Measurements from ENCODE around the gene ATP6V0E1.

- TF ChIP-seq, protein P1, sequence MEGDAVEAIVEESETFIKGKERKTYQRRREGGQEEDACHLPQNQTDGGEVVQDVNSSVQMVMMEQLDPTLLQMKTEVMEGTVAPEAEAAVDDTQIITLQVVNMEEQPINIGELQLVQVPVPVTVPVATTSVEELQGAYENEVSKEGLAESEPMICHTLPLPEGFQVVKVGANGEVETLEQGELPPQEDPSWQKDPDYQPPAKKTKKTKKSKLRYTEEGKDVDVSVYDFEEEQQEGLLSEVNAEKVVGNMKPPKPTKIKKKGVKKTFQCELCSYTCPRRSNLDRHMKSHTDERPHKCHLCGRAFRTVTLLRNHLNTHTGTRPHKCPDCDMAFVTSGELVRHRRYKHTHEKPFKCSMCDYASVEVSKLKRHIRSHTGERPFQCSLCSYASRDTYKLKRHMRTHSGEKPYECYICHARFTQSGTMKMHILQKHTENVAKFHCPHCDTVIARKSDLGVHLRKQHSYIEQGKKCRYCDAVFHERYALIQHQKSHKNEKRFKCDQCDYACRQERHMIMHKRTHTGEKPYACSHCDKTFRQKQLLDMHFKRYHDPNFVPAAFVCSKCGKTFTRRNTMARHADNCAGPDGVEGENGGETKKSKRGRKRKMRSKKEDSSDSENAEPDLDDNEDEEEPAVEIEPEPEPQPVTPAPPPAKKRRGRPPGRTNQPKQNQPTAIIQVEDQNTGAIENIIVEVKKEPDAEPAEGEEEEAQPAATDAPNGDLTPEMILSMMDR (IDR thresholded peaks at IDR 0.05; ENCODE audit: insufficient read depth, low read length): no peak
- TF ChIP-seq POLR2AphosphoS5 (IDR thresholded peaks at IDR 0.05; ENCODE audit: low read depth) (no peak), REST (IDR thresholded peaks at IDR 0.05; ENCODE audit: insufficient replicate concordance, low read depth) (no peak), GABPA (IDR thresholded peaks at IDR 0.05; ENCODE audit: low read depth) (no peak)
These were observed 13.7 kb upstream of the ATP6V0E1 start for GRCh38 chr5:172969921-172970320.

Data from HL-60 (cell line).